Measurements from ENCODE around the gene CFAP46.

GRCh38 chr10:132844069-132844809 lies 98.1 kb downstream of the CFAP46 start:
- TF ChIP-seq, protein P1, sequence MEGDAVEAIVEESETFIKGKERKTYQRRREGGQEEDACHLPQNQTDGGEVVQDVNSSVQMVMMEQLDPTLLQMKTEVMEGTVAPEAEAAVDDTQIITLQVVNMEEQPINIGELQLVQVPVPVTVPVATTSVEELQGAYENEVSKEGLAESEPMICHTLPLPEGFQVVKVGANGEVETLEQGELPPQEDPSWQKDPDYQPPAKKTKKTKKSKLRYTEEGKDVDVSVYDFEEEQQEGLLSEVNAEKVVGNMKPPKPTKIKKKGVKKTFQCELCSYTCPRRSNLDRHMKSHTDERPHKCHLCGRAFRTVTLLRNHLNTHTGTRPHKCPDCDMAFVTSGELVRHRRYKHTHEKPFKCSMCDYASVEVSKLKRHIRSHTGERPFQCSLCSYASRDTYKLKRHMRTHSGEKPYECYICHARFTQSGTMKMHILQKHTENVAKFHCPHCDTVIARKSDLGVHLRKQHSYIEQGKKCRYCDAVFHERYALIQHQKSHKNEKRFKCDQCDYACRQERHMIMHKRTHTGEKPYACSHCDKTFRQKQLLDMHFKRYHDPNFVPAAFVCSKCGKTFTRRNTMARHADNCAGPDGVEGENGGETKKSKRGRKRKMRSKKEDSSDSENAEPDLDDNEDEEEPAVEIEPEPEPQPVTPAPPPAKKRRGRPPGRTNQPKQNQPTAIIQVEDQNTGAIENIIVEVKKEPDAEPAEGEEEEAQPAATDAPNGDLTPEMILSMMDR (IDR thresholded peaks at IDR 0.05) = no peak
- TF ChIP-seq EZH2 (IDR thresholded peaks at IDR 0.05; ENCODE audit: borderline replicate concordance, insufficient read depth, low read depth, low read length, poor library complexity, severe bottlenecking) = no peak
